Measurements from ENCODE around the gene RGS7BP.

GRCh38 chr5:64532212-64532611, 26.4 kb downstream of the RGS7BP start:
- TF ChIP-seq CTCF (conservative IDR thresholded peaks at IDR 0.05) (no peak), EZH2 (IDR thresholded peaks at IDR 0.05; ENCODE audit: low read depth) (no peak)
